HFFc6 (cell line): ENCODE measurements around the gene CDKN2B. TPM values are rescaled to one million over a fixed set of nuclear protein-coding genes. Genes with fewer than 3 reads are reported as not detected.

Source experiments
- DNase-seq: peaks from one replicate; pipeline ENCODE4 v3.0.0-alpha.2; 2018
- H3K27ac Mint-ChIP-seq: 2 replicates; pipeline ENCODE4 v1.8.0; 2020; ENCODE audit warnings: mild to moderate bottlenecking, mixed read lengths
- H3K27me3 Mint-ChIP-seq: 2 replicates; pipeline ENCODE4 v1.8.0; 2021; ENCODE audit warnings: mild to moderate bottlenecking, moderate library complexity, mixed read lengths; ENCODE audit not compliant: insufficient read depth
- H3K36me3 Mint-ChIP-seq: 2 replicates; pipeline ENCODE4 v1.8.0; 2021; ENCODE audit warnings: low read depth, mixed read lengths
- H3K4me1 Mint-ChIP-seq: 2 replicates; pipeline ENCODE4 v1.8.0; 2020; ENCODE audit warnings: low read depth, mixed read lengths
- H3K4me3 Mint-ChIP-seq: 2 replicates; pipeline ENCODE4 v1.8.0; 2020; ENCODE audit warnings: mild to moderate bottlenecking, moderate library complexity, mixed read lengths
- H3K9me3 Mint-ChIP-seq: 2 replicates; pipeline ENCODE4 v1.8.0; 2020; ENCODE audit warnings: mild to moderate bottlenecking, mixed read lengths
- CTCF ChIP-seq: fragments of 200-600 bp; sonication (generic); IDR thresholded peaks from 2 replicates; pipeline ENCODE4 v1.5.0; 2021; ENCODE audit warnings: antibody characterized with exemption, mild to moderate bottlenecking
- total RNA-seq, 6 experiments: library from RNA; stranded (reverse); fragmentation: NEBNext Ultra II Directional; extraction: Animal tissue kit (Norgen Biotek cat#: 25700); gene quantifications; 2 replicates in 1 of 6; 3 replicates in 5 of 6; pipeline ENCODE4 v1.2.3, GENCODE V29; 2021

The CDKN2B gene
- total RNA-seq, 6 experiments from 2014 or later = 7.1 to 11.6 (median 8.9) TPM

GRCh38 chr9:22035591-22036011 lies 26.5 kb upstream of the CDKN2B start:
- H3K27me3 Mint-ChIP-seq = no peaks in the 10 kb centered on the region

GRCh38 chr9:22033012-22033630 lies 24.0 kb upstream of the CDKN2B start:
- no peak for TF ChIP-seq CTCF
- peaks cover 56% of the 10 kb centered on the region for H3K4me1 Mint-ChIP-seq
- no peak for DNase-seq
- no peak overlapping the region for H3K4me3 Mint-ChIP-seq
- no peaks in the 10 kb centered on the region for H3K9me3 Mint-ChIP-seq
- H3K27me3 Mint-ChIP-seq = no peaks in the 10 kb centered on the region
- H3K27ac Mint-ChIP-seq = no peak overlapping the region
- no peaks in the 10 kb centered on the region for H3K36me3 Mint-ChIP-seq

More at GRCh38 chr9:22035591-22036011, 26.5 kb upstream of the CDKN2B start:
- Mint-ChIP-seq H3K36me3 (no peaks in the 10 kb centered on the region), H3K9me3 (no peaks in the 10 kb centered on the region), H3K27ac (no peak overlapping the region), H3K4me1 (peaks cover 55% of the 10 kb centered on the region), H3K4me3 (no peak overlapping the region)
- DNase-seq = no peak
- no peak for TF ChIP-seq CTCF

- Mint-ChIP-seq H3K9me3 (no peaks in the 10 kb centered on the region), H3K27ac (peak overlapping the region; percentile 22; the same call in 1 of the 2 replicates), H3K36me3 (no peaks in the 10 kb centered on the region), H3K4me3 (no peak overlapping the region), H3K4me1 (peaks cover 44% of the 10 kb centered on the region), H3K27me3 (no peaks in the 10 kb centered on the region)
- no peak for TF ChIP-seq CTCF
- DNase-seq = no peak
Measured at GRCh38 chr9:22031655-22032411, 22.7 kb upstream of the CDKN2B start.

GRCh38 chr9:22030101-22030598 lies 21.0 kb upstream of the CDKN2B start:
- no peaks in the 10 kb centered on the region for H3K36me3 Mint-ChIP-seq
- H3K27me3 Mint-ChIP-seq = peaks cover 2% of the 10 kb centered on the region; the same call in 1 of the 2 replicates
- H3K9me3 Mint-ChIP-seq = no peaks in the 10 kb centered on the region
- DNase-seq = peak; percentile 45
- peak overlapping the region; percentile 13; the same call in 1 of the 2 replicates for H3K4me3 Mint-ChIP-seq
- TF ChIP-seq CTCF = no peak
- H3K4me1 Mint-ChIP-seq = peaks cover 35% of the 10 kb centered on the region
- peak overlapping the region; percentile 67 for H3K27ac Mint-ChIP-seq

GRCh38 chr9:22029231-22029630 lies 20.1 kb upstream of the CDKN2B start:
- Mint-ChIP-seq H3K27me3 (peaks cover 2% of the 10 kb centered on the region; the same call in 1 of the 2 replicates), H3K9me3 (no peaks in the 10 kb centered on the region), H3K4me1 (peaks cover 35% of the 10 kb centered on the region), H3K36me3 (no peaks in the 10 kb centered on the region), H3K27ac (no peak overlapping the region), H3K4me3 (no peak overlapping the region)
- DNase-seq = no peak
- no peak for TF ChIP-seq CTCF
